Keratinocyte (primary cell): ENCODE results near the gene LRRC15.
A peak's percentile ranks its signal among the peaks of the same experiment; 100 is the strongest.

ENCODE experiments used
- CTCF ChIP-seq, 3 experiments: IDR thresholded peaks in 1 of 3; conservative IDR thresholded peaks in 1 of 3; optimal IDR thresholded peaks in 1 of 3; 2 replicates in 2 of 3; 3 replicates in 1 of 3; pipeline versions ENCODE3 to v1.5.1; 2011; ENCODE audit warnings: low read length in 3 of 3, mild to moderate bottlenecking in 3 of 3, moderate library complexity in 2 of 3, control low read depth in 1 of 3, inconsistent platforms in 1 of 3; ENCODE audit not compliant: insufficient read depth in 2 of 3; ENCODE audit errors: extremely low read depth in 1 of 3
- EZH2 ChIP-seq: IDR thresholded peaks from one replicate; pipeline ENCODE4 v1.6.1; 2012; ENCODE audit warnings: inconsistent platforms, mild to moderate bottlenecking, low read length, moderate library complexity

- TF ChIP-seq EZH2, result no peak
- peak in 2 of 3 experiments; percentile 42 to 44 for TF ChIP-seq CTCF (optimal IDR thresholded peaks at IDR 0.05 in 1 of 3, IDR thresholded peaks at IDR 0.05 in 1 of 3, conservative IDR thresholded peaks at IDR 0.05 in 1 of 3; ENCODE audit: extremely low read depth in 1 of 3, insufficient read depth in 2 of 3, low read length in 3 of 3)
Measured at GRCh38 chr3:194404365-194405140, 35.0 kb upstream of the LRRC15 start.
